ENCODE data around the gene ATP6V0A1. TPM values are rescaled to one million over a fixed set of nuclear protein-coding genes. Genes with fewer than 3 reads are reported as not detected.

ATP6V0A1 gene
- total and polyA plus RNA-seq, 12 donors: 42.9 to 126 (median 88.3) TPM

GRCh38 chr17:42508426-42509165 lies 49.9 kb downstream of the ATP6V0A1 start:
- Histone ChIP-seq H3K27ac (no peak overlapping the region), H3K36me3 (replicated peaks in 1 of 2) (peaks cover 0 to 63% of the 10 kb centered on the region in 2 donors), H3K4me1 (replicated peaks in 1 of 2) (peaks cover 6 to 23% of the 10 kb centered on the region in 2 donors), H3K9me3 (replicated peaks in 1 of 3) (no peaks in the 10 kb centered on the region), H3K27me3 (no peaks in the 10 kb centered on the region), H3K4me3 (no peak overlapping the region)
- no peak for TF ChIP-seq POLR2A (IDR thresholded peaks at IDR 0.05)
- no peak for TF ChIP-seq CTCF (IDR thresholded peaks at IDR 0.05)
- 76 to 80% (median 80%) methylated on average over 12 of the region's 12 CpGs for WGBS, 4 donors
- DNase-seq: no peak
- intact Hi-C loops (cut with DNase I): no loop called here

GRCh38 chr17:42509409-42509808 lies 50.7 kb downstream of the ATP6V0A1 start:
- Histone ChIP-seq H3K4me1 (replicated peaks in 1 of 2) (peaks cover 6 to 23% of the 10 kb centered on the region in 2 donors), H3K27me3 (no peaks in the 10 kb centered on the region), H3K27ac (no peak overlapping the region), H3K36me3 (replicated peaks in 1 of 2) (peaks cover 0 to 63% of the 10 kb centered on the region in 2 donors), H3K4me3 (no peak overlapping the region), H3K9me3 (replicated peaks in 1 of 3) (no peaks in the 10 kb centered on the region)
- TF ChIP-seq CTCF (IDR thresholded peaks at IDR 0.05) (no peak), POLR2A (IDR thresholded peaks at IDR 0.05) (no peak)
- 89 to 95% (median 92%) methylated on average over 5 of the region's 5 CpGs for WGBS, 4 donors
- intact Hi-C loops (cut with DNase I): no loop called here
- no peak for DNase-seq

- DNase-seq: no peak
- 72 to 86% (median 78%) methylated on average over 2 of the region's 2 CpGs for WGBS, 4 donors
- intact Hi-C loops (cut with DNase I): loop anchor here in 1 of 2 donors (10.0 kb wide), 1 partner anchor 185 kb away; no protein-coding TSS in a partner anchor
Observed at GRCh38 chr17:42509841-42510240, 51.2 kb downstream of the ATP6V0A1 start.

GRCh38 chr17:42512246-42512645 lies 53.6 kb downstream of the ATP6V0A1 start:
- DNase-seq: no peak
- peaks cover 6 to 23% of the 10 kb centered on the region in 2 donors for H3K4me1 ChIP-seq (replicated peaks in 1 of 2)
- H3K9me3 ChIP-seq (replicated peaks in 1 of 3): no peaks in the 10 kb centered on the region
- TF ChIP-seq CTCF (IDR thresholded peaks at IDR 0.05) (no peak), POLR2A (IDR thresholded peaks at IDR 0.05) (no peak)
- intact Hi-C loops (cut with DNase I): loop anchor here in 1 of 2 donors (10.0 kb wide), 1 partner anchor 187 kb away; no protein-coding TSS in a partner anchor
- H3K27ac ChIP-seq: peak overlapping the region in 3 of 5 donors; percentile 56 to 78 (median 76)
- peaks cover 0 to 73% of the 10 kb centered on the region in 2 donors for H3K36me3 ChIP-seq (replicated peaks in 1 of 2)
- no peaks in the 10 kb centered on the region for H3K27me3 ChIP-seq
- H3K4me3 ChIP-seq: no peak overlapping the region
- WGBS, 4 donors: 76 to 89% (median 82%) methylated on average over 9 of the region's 9 CpGs

More at GRCh38 chr17:42509841-42510240, 51.2 kb downstream of the ATP6V0A1 start:
- no peak for TF ChIP-seq CTCF (IDR thresholded peaks at IDR 0.05)
- no peak for TF ChIP-seq POLR2A (IDR thresholded peaks at IDR 0.05)
- Histone ChIP-seq H3K36me3 (replicated peaks in 1 of 2) (peaks cover 0 to 63% of the 10 kb centered on the region in 2 donors), H3K4me3 (no peak overlapping the region), H3K27me3 (no peaks in the 10 kb centered on the region), H3K9me3 (replicated peaks in 1 of 3) (no peaks in the 10 kb centered on the region), H3K4me1 (replicated peaks in 1 of 2) (peaks cover 6 to 23% of the 10 kb centered on the region in 2 donors), H3K27ac (no peak overlapping the region)
